Ovary (tissue), 3 donors: ENCODE data around the gene ATXN10.

Experiments used
- POLR2A ChIP-seq: fragments of 450-650 bp; IDR thresholded peaks from one replicate; pipeline ENCODE4 v1.6.1; 2017; ENCODE audit warnings: antibody characterized with exemption, mild to moderate bottlenecking, moderate library complexity
- TF ChIP-seq, protein P1 (sequence below), 3 donors: fragments of 450-650 bp in 2 of 3; fragments of 200-600 bp in 1 of 3; IDR thresholded peaks; one replicate each; pipeline versions ENCODE4 v1.5.1 to v1.8.0; 2016 to 2022; ENCODE audit warnings: antibody characterized with exemption in 3 of 3, mild to moderate bottlenecking in 1 of 3
- donor health status: DM: no; HTN: no; CAD: no.

DNA sequence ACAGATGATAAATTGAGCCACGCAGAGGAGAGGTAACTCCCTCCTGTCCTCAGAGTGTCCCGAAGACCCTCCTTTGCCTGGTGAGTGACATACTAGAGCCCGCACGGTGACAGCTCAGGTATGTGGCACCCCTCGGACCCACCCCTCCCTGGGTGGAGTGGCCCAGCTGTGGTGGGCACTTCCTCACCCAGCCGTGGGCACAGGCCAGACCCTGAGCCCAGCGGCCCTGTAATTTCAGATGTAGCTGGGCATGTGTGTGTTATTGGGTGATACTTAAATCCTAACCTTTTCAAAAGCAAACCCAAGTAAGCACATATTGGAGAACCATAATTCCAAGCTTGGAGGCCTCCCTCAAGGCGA lies 212.2 kb downstream of the ATXN10 start:
- TF ChIP-seq, protein P1, sequence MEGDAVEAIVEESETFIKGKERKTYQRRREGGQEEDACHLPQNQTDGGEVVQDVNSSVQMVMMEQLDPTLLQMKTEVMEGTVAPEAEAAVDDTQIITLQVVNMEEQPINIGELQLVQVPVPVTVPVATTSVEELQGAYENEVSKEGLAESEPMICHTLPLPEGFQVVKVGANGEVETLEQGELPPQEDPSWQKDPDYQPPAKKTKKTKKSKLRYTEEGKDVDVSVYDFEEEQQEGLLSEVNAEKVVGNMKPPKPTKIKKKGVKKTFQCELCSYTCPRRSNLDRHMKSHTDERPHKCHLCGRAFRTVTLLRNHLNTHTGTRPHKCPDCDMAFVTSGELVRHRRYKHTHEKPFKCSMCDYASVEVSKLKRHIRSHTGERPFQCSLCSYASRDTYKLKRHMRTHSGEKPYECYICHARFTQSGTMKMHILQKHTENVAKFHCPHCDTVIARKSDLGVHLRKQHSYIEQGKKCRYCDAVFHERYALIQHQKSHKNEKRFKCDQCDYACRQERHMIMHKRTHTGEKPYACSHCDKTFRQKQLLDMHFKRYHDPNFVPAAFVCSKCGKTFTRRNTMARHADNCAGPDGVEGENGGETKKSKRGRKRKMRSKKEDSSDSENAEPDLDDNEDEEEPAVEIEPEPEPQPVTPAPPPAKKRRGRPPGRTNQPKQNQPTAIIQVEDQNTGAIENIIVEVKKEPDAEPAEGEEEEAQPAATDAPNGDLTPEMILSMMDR (IDR thresholded peaks at IDR 0.05) = no peak
- no peak for TF ChIP-seq POLR2A
